Measurements from ENCODE around the gene PSMB2. TPM values are rescaled to one million over a fixed set of nuclear protein-coding genes. Genes with fewer than 3 reads are reported as not detected.

The PSMB2 gene
- total and polyA plus RNA-seq, 2 of the 8 experiments (the other 6 are each of a cell fraction or from before 2014, with no cell fraction given), result 91.4 to 101 TPM

DNA sequence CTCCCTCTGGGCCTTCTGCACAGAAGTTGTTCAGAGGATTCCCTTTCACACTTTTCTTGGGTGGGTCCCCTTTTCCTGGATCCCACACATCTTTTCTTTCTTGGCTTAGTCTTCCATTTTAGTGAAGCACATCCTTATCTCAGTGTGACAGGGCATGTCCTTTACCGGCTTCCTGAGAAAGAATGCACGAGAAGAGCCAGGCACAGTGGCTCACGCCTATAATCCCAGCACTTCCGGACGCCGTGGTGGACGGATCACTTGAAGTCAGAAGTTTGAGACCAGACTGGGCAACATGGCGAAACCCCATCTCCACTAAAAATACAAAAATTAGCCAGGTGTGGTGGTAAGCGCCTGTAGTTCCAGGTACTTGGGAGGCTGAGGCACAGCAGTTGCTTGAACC lies 22.1 kb upstream of the PSMB2 start:
- Histone ChIP-seq H3K36me3 (ENCODE audit: control insufficient read depth in 2 of 4, insufficient read depth in 4 of 4, low read length in 3 of 4) (no peaks in the 10 kb centered on the region), H3K27me3 (replicated peaks in 1 of 4; ENCODE audit: control insufficient read depth in 3 of 4, extremely low read depth in 1 of 4, insufficient read depth in 3 of 4, low read length in 3 of 4) (peaks cover 0 to 2% (median under 1%) of the 10 kb centered on the region in 4 experiments; a peak in 1 of 7 replicates), H3K9me3 (ENCODE audit: insufficient read depth in 2 of 2, low read depth in 1 of 2, low read length in 1 of 2) (no peaks in the 10 kb centered on the region), H2BK5ac (ENCODE audit: low read depth, low read length) (no peak overlapping the region), H2AK5ac (ENCODE audit: low read depth, low read length) (no peak overlapping the region), H3K79me2 (ENCODE audit: control insufficient read depth in 1 of 2, insufficient read depth in 2 of 2, low read length in 2 of 2) (no peaks in the 10 kb centered on the region), H3K14ac (ENCODE audit: insufficient read length) (no peak overlapping the region), H3K23me2 (ENCODE audit: low read depth, low read length) (no peaks in the 10 kb centered on the region), H2BK20ac (ENCODE audit: low read length) (no peak overlapping the region), H2BK12ac (ENCODE audit: low read depth, low read length) (no peak overlapping the region), H3K18ac (ENCODE audit: extremely low read depth, low read length) (no peak overlapping the region), H3K4me3 (ENCODE audit: extremely low read depth in 1 of 4, insufficient read depth in 2 of 4, low read depth in 3 of 4, low read length in 4 of 4) (no peak overlapping the region), H3K56ac (replicated peaks; ENCODE audit: insufficient read length, low read depth, low read length) (no peak overlapping the region), H4K91ac (replicated peaks; ENCODE audit: insufficient read length, low read length) (no peak overlapping the region), H3K4ac (replicated peaks; ENCODE audit: insufficient read length, low read depth, low read length) (no peak overlapping the region), H3K23ac (ENCODE audit: insufficient read length) (no peak overlapping the region), H3K79me1 (ENCODE audit: low read depth, low read length) (no peaks in the 10 kb centered on the region; the same call in 1 of the 2 replicates), H3K4me1 (replicated peaks in 1 of 4; ENCODE audit: control insufficient read depth in 3 of 4, insufficient read depth in 4 of 4, low read length in 3 of 4) (peaks cover 0 to 4% (median 2%) of the 10 kb centered on the region in 4 experiments; a peak in 3 of 7 replicates), H2BK15ac (ENCODE audit: low read length) (no peak overlapping the region), H4K5ac (ENCODE audit: insufficient read length, low read depth, low read length) (no peak overlapping the region), H3K4me2 (ENCODE audit: insufficient read depth in 1 of 2, low read depth in 2 of 2, low read length in 2 of 2) (no peak overlapping the region), H3K27ac (ENCODE audit: low read depth, low read length) (no peak overlapping the region), H2AFZ (ENCODE audit: low read length) (no peak overlapping the region), H2BK120ac (replicated peaks; ENCODE audit: low read depth, low read length) (no peak overlapping the region), H3K9ac (replicated peaks in 1 of 4; ENCODE audit: extremely low read depth in 1 of 4, low read depth in 3 of 4, low read length in 3 of 4) (no peak overlapping the region), H4K8ac (ENCODE audit: extremely low read depth, insufficient read depth, low read length) (no peak overlapping the region), H4K20me1 (replicated peaks in 1 of 2; ENCODE audit: control insufficient read depth in 1 of 2, insufficient read depth in 2 of 2, low read length in 2 of 2) (peaks cover 0 to 3% of the 10 kb centered on the region in 2 experiments)
- FAIRE-seq (no peak), DNase-seq (ENCODE audit: low read depth in 1 of 2, low spot score in 2 of 2) (no peak)
- 89% methylated on average over 9 of the region's 9 CpGs; no CpG with 5 or more reads in 1 of the 2 experiments for WGBS, 2 experiments (ENCODE audit: extremely low coverage in 1 of 2, insufficient coverage in 1 of 2, insufficient read length in 1 of 2, insufficient replicate concordance in 2 of 2, low coverage in 1 of 2, low lambda C conversion rate in 2 of 2, missing lambda C conversion rate in 1 of 2)
- POLR2A ChIA-PET (ENCODE audit: partially characterized antibody), result no interaction called here
- CTCF ChIA-PET (ENCODE audit: partially characterized antibody), result no interaction called here
- TF ChIP-seq CBX8 (IDR thresholded peaks at IDR 0.05; ENCODE audit: borderline replicate concordance, low read depth, low read length), result no peak
- no peak for TF ChIP-seq EZH2 (IDR thresholded peaks at IDR 0.05; ENCODE audit: low read depth, low read length, severe bottlenecking)
- no peak for TF ChIP-seq POLR2A (IDR thresholded peaks at IDR 0.05; ENCODE audit: control extremely low read depth in 1 of 2, low read depth in 2 of 2, low read length in 2 of 2)
- no peak for TF ChIP-seq POLR2AphosphoS5 (IDR thresholded peaks at IDR 0.05; ENCODE audit: low read depth, low read length)
- no peak for TF ChIP-seq PHF8 (conservative IDR thresholded peaks at IDR 0.05; ENCODE audit: low read depth, low read length)
- no peak for TF ChIP-seq RXRA (IDR thresholded peaks at IDR 0.05; ENCODE audit: insufficient read depth, low read depth, low read length)
- TF ChIP-seq SIRT6 (IDR thresholded peaks at IDR 0.05; ENCODE audit: low read length), result no peak
- no peak for TF ChIP-seq GABPA (IDR thresholded peaks at IDR 0.05; ENCODE audit: borderline replicate concordance, insufficient read depth, low read length)
- TF ChIP-seq TEAD4 (IDR thresholded peaks at IDR 0.05; ENCODE audit: low read depth, low read length), result no peak
- no peak for TF ChIP-seq TAF7 (optimal IDR thresholded peaks at IDR 0.05; ENCODE audit: borderline replicate concordance, low read depth, low read length)
- no peak for TF ChIP-seq MAFK (IDR thresholded peaks at IDR 0.05; ENCODE audit: low read depth, low read length)
- TF ChIP-seq RAD21 (IDR thresholded peaks at IDR 0.05 in 1 of 2, conservative IDR thresholded peaks at IDR 0.05 in 1 of 2; ENCODE audit: low read depth in 2 of 2, low read length in 2 of 2), result no peak
- no peak for TF ChIP-seq SRF (IDR thresholded peaks at IDR 0.05; ENCODE audit: low read depth, low read length)
- no peak for TF ChIP-seq JUND (IDR thresholded peaks at IDR 0.05; ENCODE audit: low read length)
- TF ChIP-seq RBBP5 (IDR thresholded peaks at IDR 0.05; ENCODE audit: borderline replicate concordance, low read depth, low read length), result no peak

All from H1 (cell line).